GM21723 (cell line): Measurements from ENCODE around the gene NEDD4L.

Experiments
- ATAC-seq: cut with Tn5 transposase; IDR thresholded peaks from one replicate; pipeline ENCODE4 v1.9.1; 2021; ENCODE audit warnings: mild to moderate bottlenecking, moderate library complexity; ENCODE audit not compliant: unreplicated experiment

The NEDD4L gene

DNA sequence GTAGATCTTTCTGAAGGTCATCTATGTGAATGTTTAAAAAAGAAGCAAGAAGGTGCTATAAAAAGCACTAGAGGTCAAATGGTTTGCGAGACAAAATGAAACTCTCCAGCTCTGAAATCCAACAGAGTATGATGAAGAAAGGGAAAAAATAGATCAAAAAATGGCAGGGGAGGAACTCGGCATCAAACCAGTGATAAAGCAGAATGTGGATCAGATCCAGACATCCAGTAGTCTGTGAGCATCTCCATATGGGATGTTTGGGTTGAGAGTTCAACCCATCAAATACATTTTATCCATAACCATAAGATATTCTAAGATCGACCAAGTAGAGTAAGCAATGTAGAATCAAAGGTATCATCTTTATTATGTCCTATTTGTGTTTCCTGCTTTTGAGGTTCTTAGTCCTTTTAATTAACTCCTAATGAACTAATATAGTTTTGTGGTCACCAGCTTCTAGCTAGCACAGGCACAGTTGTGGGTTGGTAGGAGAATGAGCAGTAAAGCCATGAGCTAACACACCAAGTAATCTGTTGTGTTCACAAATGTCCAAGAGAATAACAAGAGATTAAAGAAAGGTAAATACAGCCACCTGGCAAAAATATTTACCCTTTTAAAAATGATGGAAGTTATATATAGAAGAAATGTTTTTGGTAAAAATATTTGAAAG, 160.9 kb downstream of the NEDD4L start:
- no peak for ATAC-seq

- no peak for ATAC-seq
Measured at GRCh38 chr18:58205443-58206160, 161.6 kb downstream of the NEDD4L start.

DNA sequence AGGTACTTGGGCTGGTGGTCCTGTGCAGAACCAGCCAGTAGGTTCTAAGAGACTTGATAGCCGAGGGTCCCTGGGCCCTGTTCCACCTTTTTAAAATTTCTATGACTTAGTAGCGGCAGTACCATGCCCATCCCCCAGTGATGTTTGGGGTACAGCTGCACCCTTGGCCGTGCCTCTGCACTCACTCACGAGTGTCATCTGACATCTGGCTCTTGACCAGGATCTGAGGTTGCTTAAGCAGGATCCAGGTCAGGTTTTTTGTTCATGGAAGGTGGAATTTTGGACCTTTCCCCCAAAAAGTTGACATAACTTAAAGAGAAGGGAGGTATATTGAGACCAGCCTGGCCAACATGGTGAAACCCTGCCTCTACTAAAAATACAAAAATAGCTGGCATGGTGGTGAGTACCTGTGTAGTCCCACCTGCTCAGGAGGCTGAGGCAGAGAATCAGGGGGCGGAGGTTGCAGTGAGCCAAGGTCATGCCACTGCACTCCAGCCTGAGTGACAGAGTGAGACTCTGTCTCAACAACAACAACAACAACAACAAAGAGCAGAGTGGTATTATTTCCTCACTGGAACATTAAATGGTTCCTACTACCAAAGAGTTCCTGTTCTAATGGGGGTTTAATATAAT, 163.6 kb downstream of the NEDD4L start:
- no peak for ATAC-seq

DNA sequence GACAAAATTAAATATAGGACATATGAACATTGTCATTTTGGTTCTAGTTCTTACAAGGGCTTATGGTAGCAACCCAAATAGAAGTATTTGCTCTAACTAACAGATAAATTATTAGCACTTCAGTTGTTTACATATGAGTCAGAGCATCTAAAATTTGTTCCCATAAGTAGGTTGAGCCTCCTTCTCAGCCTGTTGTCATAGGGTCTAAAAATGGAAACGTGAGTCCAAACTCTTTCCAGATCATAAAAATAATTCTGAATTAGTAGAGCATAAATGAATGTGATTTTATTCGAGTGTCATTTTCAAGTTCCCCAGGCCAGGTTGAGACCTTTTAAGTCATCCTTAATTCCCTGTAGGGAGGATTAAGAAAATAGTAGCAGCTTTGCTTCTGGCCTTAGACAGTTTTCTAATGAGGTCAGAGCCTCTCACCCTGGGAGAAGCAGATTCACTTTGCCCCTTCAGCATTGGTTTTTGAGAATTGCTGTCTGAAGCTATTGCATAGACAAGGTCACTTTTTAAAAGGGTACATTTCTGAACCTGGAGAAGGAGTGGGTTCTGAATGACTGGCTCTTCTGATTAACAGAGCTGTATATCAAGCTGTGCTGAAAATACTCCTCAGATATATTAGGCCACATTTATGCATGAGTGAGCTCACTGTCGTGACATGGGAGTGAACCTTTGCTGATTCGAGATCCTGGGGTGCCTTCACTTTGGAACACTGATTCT, 164.3 kb downstream of the NEDD4L start:
- ATAC-seq: no peak

GRCh38 chr18:58209326-58209725, 165.3 kb downstream of the NEDD4L start:
- no peak for ATAC-seq

DNA sequence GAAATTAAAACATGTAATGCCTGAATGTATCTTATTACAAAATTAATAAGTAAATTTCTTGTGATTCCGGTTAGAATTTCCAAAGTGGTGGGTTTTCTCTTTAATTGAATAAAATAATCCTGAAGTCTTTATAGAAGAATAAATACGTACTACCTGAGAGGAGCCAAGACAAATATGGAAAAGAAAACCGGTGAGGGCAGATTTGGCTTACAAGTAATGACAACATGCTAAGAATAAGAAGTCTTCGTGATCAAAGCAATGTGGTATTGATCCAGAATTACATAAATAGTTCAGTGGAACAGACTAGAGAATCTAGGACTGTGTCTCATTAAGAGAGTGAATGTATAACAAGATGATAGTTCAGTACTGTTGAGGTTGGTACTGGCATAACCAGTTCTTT, 167.5 kb downstream of the NEDD4L start:
- ATAC-seq: no peak

- ATAC-seq: no peak
Measured at GRCh38 chr18:58212274-58212673, 168.2 kb downstream of the NEDD4L start.

- ATAC-seq: no peak
Measured at GRCh38 chr18:58213440-58213839, 169.4 kb downstream of the NEDD4L start.

GRCh38 chr18:58215011-58215410, 171.0 kb downstream of the NEDD4L start:
- no peak for ATAC-seq

DNA sequence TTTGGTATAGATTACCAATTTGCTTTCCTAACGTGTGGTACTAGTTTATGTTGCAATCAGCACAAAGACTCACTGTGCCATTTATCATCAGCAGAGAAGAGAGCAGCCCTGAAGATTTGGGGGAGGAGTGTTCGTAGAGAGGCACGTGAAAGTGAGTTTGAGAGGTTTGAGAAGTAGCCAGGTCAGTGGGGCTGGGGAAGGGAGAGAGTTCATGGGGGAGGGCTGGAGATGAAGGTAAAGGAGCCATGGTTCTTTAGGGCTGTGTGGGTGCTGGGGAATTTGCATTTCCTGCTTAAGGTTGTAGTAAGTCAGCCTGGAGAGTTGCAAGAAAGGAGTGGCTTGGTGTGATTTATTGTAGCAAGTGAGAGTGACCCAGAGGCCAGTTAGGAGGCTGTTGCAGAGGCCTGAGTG, 172.1 kb downstream of the NEDD4L start:
- ATAC-seq: no peak

GRCh38 chr18:58217052-58217451, 173.0 kb downstream of the NEDD4L start:
- ATAC-seq: no peak

GRCh38 chr18:58218117-58218516, 174.1 kb downstream of the NEDD4L start:
- no peak for ATAC-seq

- no peak for ATAC-seq
Measured at GRCh38 chr18:58221060-58221725, 177.2 kb downstream of the NEDD4L start.

GRCh38 chr18:58222432-58223125, 178.6 kb downstream of the NEDD4L start:
- ATAC-seq: no peak

GRCh38 chr18:58223717-58224424, 179.8 kb downstream of the NEDD4L start:
- no peak for ATAC-seq

GRCh38 chr18:58224425-58224750, 180.4 kb downstream of the NEDD4L start:
- ATAC-seq: no peak

DNA sequence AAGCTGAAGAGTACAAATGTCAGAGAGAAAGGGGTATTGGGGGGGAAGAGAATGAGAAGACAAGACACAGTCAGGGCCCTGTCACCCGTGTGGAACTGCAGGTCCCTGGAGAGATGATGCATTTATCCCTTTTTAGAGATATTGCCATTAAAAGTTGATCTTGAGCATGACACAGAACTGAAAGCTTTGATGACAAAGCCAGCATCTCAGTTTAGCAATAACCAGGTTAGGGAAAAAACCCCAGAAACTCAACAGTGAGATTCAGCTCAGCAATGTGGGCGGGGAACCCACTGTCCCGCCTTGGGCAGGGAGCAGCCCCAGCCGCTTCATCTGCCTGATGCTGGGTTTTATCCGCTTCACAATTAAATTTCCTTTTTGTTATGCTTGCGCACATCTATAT, 181.1 kb downstream of the NEDD4L start:
- ATAC-seq: peak; percentile 88

- no peak for ATAC-seq
Measured at GRCh38 chr18:58226429-58226828, 182.4 kb downstream of the NEDD4L start.

GRCh38 chr18:58227361-58227930, 183.4 kb downstream of the NEDD4L start:
- no peak for ATAC-seq

DNA sequence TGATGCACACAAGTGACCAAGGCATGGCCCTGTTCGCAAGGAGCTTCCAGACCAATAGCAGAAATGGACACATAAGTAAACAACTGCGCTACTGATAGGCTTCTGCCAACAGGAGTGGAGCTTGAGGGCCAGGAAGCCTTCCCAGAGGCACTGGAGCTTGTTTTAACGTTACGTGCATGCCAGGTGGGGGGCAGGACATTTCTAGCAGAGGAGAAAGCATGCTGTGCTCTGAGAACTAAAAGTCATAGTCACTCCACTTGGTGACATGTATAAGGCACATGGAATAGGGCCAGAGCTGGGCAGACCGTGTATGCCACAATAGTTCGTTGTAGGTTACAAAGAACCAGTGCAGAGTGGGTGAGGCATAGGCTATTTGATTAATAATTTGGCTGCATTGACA, 184.2 kb downstream of the NEDD4L start:
- ATAC-seq: no peak
